PFSK-1 (cell line): ENCODE data around the gene HDAC4.

Experiments used
- FOXP2 ChIP-seq: optimal IDR thresholded peaks from 2 replicates; pipeline ENCODE3; 2011; ENCODE audit warnings: borderline replicate concordance, control low read depth, inconsistent platforms; ENCODE audit not compliant: insufficient read depth; ENCODE audit errors: extremely low read length, extremely low read depth
- POLR2AphosphoS5 ChIP-seq: IDR thresholded peaks from 2 replicates; pipeline ENCODE4 v1.6.1; 2012; ENCODE audit warnings: low read depth, mild to moderate bottlenecking, control low read depth, low read length, moderate library complexity
- REST ChIP-seq, 2 experiments: IDR thresholded peaks; 2 replicates each; pipeline versions ENCODE4 v1.6.1 to v1.8.0; 2011 to 2012; ENCODE audit warnings: low read depth in 2 of 2, low read length in 2 of 2, control low read depth in 1 of 2, inconsistent platforms in 1 of 2, mild to moderate bottlenecking in 1 of 2, moderate library complexity in 1 of 2; ENCODE audit not compliant: insufficient read depth in 1 of 2
- SIN3A ChIP-seq: IDR thresholded peaks from 2 replicates; pipeline ENCODE4 v1.6.1; 2012; ENCODE audit warnings: mild to moderate bottlenecking, low read length, moderate library complexity, borderline replicate concordance; ENCODE audit not compliant: insufficient read depth
- TAF1 ChIP-seq: IDR thresholded peaks from 2 replicates; pipeline ENCODE4 v1.6.1; 2012; ENCODE audit warnings: low read length, control low read depth, borderline replicate concordance; ENCODE audit not compliant: insufficient read depth

HDAC4 gene

DNA sequence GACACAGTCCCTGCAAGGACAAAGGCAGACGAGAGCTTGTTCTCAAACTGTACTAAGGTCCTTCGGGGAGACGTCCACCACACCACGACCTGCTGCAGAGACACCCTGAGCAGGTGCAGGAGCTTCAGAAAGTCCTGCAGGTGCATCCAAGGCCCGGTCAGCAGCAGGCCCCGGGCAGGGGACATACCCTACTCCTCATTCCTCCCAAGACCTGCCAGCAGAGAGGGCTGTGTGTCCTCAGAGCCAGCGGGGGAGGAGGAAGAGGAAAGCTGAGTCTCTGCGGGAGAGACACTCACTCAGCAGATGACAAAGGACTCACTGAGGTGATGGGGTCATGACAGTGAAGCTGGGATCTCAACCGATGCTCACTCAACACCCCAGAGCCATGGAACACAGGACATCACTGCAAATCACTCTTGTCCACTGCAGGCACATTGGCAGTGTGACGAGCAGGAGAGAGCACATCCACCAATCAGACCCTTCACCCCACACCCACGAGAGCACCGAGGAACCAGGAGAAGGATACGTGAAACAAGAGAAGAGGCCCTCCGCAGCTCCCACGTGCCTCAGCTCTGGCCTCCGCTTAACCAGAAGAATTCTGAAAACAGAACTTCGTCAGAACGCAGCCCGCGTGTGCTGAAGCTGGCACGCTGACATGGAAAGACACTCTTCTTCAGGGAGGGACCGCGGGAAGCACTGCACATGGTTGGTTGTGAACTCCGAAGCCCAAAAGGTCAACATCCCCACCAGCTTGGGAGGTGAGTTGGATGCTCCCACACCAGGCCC lies 9.3 kb downstream of the HDAC4 start:
- TF ChIP-seq TAF1 (no peak), POLR2AphosphoS5 (no peak), REST (IDR thresholded peaks at IDR 0.05; ENCODE audit: insufficient read depth in 1 of 2, low read depth in 2 of 2, low read length in 2 of 2) (no peak), SIN3A (no peak), FOXP2 (no peak)

DNA sequence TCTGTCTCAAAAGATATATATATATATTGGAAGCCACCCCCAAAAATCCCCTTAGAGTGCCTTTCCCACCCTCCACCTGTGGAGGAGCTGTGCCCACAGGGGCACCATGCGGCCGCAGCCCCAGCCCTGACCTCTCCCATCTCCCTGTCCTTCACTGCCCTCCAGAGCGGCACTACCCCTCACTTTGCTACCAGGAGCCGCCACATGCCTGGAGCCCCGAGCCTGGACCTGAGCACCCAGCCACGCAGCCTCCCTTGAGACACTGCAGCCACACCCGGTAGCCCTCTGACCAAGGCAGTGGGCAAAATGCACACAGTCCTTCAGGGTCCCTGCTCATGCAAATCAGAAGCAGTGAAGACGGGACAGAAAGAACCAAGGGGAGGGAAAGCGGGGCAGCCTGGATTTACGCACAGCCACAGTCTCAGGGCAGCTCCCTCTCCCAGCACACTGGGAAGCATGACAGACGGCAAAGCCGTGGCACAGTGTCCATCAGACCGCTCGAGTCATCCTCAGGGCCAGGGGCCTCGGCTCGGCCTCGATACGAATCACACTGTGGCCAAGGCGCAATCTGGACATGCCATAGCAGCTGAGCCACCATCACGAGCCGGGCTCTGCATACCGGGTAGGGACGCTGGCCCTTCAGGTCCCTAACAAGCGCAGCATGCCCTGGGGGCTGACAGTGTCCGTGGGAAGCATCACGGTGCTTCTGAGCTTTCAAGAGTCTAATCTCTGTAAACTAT lies 10.1 kb downstream of the HDAC4 start:
- no peak for TF ChIP-seq REST (IDR thresholded peaks at IDR 0.05; ENCODE audit: insufficient read depth in 1 of 2, low read depth in 2 of 2, low read length in 2 of 2)
- TF ChIP-seq TAF1: no peak

DNA sequence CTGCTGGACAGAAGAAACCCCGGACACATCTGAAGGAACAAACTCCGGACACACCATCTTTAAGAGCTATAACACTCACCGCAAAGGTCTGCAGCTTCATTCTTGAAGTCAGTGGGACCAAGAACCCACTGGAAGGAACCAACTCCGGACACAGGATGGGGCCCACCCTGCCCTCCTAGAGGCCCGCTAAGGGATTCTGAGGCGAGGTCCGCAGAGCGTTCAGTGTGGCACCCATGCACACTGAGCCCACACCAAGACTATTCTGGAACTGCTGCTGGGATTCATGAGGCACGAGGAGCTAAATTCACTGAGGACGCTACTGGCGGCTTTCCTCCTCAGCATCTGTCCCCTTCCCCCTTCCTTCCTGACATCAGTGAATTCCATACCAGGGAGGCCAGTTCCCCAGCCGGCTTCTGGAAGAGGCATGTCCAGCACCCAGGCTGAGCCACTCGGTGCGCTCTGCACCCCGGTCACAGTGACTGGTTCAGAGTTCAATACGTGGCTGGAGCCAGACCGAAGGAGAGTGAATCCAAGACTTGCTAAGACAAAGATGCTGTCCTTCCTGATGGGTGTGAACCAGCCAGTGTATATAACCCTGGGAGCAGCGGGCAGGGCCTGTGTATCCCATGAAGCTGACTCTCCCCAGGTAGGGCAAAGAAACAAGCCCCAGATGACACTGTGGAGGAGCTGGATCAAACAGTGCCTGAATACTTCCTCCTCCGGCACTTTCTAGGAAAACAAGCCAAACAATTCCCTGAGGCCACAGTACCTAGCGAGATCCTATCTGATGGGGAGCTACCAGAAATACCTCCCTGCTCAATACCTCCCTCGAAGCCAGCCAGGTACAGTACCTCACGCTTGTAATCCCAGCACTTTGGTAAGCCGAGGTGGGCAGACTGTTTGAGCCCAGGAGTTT lies 11.1 kb downstream of the HDAC4 start:
- no peak for TF ChIP-seq TAF1
- TF ChIP-seq REST (IDR thresholded peaks at IDR 0.05; ENCODE audit: insufficient read depth in 1 of 2, low read depth in 2 of 2, low read length in 2 of 2): no peak
- TF ChIP-seq SIN3A: no peak
- no peak for TF ChIP-seq POLR2AphosphoS5
- TF ChIP-seq FOXP2: no peak

DNA sequence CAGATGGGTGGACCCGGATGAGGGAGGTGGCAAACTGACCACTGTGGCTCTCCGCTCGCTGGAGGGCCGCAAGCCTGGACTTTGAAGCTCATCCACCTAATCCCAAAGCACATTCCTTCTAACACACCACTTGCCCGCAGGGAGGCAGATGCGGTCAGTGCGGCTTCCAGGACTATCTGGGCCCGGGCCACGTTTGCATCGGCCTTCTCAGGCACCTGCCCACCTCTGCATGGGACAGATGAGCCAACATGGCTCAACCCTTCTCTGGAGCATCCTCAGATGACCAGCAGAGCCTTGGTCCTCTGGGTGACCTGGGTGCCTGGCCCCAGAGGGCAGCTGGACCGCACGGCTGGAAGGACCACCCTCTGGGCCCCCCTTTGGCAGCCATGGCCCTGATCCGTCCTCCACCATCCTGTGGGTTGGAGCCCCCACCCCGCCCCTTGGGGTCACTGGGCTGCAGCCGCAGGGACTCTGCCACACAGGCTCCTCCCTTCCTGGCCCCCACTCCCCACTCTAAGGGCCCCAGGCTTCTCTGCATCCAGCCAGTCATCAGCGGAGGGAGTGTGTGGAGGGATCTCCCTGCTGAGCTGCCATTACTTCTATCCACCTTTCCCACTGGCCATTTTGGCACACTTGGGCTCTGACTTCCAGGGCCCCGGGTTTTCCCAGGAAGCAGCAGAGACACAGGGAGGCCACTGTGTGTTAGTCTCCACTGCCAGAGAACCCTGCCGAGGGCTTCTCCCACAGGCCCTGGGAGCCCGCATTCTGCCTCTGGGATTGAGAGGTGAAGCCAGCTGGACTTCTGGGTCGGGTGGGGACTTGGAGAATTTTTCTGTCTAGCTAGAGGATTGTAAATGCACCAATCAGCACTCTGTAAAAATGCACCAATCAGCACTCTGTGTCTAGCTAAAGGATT lies 12.3 kb downstream of the HDAC4 start:
- TF ChIP-seq REST (IDR thresholded peaks at IDR 0.05; ENCODE audit: insufficient read depth in 1 of 2, low read depth in 2 of 2, low read length in 2 of 2) (no peak), POLR2AphosphoS5 (no peak), TAF1 (no peak), SIN3A (no peak), FOXP2 (no peak)
